ENCODE results near the gene SYK. TPM values are rescaled to one million over a fixed set of nuclear protein-coding genes. Genes with fewer than 3 reads are reported as not detected.
"Not testable (repeated sequence)": the region's sequence is repeated elsewhere in the genome, so short reads cannot be mapped to it uniquely, and the experiment has no call there.

Gene SYK
- total RNA-seq, 1 donor from 2014 or later: under 0.01 TPM

DNA sequence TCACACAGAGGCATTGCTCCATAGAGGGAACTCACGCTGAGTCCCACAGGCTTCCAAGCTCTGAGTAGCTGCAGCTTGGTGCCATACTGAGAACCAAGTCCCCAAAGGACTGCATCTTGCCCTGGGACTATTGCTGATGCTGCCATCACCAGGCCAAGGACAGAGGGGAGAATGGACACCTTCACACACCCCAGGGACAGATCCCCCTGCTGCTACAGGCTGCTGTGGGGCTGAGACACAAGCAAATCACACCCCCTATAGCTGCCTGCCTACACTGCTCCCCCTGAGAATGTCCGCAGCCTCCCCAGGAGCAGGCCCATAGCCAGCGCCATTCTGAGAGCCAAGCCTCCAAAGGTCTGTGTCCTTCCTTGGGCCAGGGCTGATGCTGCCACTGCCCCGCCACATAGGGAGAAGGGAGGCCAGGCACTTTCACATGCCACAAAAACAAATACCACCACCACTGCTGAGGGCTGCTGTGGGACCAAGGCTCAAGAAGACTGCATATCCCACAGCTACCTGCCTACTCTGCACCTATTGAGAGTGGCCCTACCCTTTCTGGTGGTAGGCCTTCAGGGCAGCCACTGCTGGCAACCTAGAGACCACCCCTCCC lies 81.5 kb downstream of the SYK start:
- DNase-seq: no peak

DNA sequence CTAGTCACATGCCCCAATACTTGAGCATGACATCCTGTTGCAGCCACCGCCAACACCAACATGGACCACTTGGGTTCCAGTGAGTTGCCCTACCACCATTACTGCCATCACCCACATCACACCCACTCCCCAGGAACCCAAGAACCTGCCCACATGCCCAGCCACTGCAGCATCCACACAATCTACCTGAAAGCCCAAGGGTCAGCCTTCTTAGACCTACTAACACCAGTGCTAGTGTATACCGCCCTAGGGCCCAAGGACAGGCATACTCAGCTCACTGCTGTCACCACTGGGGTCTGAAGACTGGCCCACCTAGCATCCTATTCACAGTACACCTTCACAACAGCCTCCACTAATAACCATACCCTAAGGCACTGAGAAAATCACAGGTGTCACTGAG lies 82.0 kb downstream of the SYK start:
- DNase-seq: no peak

DNA sequence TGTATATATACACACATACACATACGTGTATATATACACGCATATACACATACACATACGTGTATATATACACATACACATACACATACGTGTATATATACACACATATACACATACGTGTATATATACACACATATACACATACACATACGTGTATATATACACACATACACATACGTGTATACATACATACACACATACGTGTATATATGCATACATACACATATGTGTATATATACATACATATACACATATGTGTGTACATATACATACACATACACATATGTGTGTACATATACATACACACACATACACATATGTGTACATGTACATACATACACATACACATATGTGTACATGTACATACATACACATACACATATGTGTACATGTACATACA lies 82.6 kb downstream of the SYK start:
- no peak for DNase-seq

DNA sequence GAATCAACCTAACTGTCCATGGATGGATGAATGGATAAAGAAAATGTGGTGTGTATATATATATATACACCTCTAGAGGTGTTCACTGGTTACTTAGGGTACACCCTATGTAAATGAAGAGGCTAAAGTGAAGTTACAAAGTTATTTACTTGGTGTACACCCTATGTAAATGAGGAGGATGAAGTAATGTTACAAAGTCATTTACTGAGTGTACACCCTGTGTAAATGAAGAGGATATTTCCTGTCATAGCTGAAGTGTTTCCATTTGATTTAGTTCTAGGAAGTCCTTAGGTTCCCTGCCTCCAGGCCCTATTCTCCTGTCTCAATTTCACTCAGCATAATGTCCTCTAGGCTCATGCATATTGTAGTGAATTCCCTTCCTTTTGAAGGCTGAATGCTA lies 85.2 kb downstream of the SYK start:
- not testable (repeated sequence) for DNase-seq

DNA sequence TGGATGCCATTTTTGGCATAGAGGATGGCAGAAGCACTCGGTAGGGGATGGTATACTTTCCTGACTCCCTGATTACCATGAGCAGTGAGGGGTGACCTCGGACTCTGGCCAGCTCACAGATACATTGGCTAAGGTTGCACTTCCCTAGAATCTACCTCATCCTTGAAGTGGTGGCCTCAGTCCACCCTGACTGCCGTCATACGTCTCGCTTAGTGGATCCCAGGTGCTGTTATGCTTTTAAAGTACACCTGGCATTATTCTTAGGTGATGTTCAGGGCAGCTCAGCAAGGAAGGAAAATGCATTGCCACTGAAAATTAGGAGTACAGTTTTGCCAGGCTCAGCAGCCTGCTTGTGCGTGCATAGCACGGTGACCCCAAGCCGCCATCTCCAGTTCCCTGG lies 87.3 kb downstream of the SYK start:
- DNase-seq: no peak

DNA sequence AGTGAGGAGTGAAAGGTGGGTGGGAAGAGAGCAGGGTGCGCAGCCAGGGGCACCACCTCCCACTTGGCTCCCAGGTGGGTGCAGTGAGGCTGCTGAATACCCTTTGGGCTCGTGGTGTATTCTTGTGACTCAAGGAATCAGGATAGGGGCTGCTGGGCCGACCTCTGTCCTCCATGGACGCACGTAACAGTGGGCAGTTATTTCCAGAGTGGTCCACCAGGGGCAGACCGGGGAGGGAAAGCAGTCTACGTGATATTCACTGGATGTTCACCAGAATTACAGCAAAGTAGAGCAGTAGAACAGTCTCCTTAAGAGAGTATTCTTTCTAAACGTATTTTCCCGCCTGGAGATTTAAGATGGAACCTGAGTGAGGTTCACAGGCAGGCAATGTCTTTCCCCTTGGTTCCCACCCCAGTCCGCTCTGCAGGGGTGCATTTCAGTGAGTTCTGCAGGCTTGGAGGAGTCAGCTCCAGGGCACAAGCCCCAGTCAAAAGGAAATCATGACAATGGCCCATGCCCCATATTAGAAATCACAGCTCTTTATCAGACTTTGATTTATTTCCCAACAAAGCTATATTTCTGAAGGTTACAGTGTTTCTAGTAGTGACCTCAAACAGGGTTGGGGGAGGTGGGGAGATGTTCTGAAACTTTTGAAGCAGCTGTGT lies 88.7 kb downstream of the SYK start:
- DNase-seq: no peak

DNA sequence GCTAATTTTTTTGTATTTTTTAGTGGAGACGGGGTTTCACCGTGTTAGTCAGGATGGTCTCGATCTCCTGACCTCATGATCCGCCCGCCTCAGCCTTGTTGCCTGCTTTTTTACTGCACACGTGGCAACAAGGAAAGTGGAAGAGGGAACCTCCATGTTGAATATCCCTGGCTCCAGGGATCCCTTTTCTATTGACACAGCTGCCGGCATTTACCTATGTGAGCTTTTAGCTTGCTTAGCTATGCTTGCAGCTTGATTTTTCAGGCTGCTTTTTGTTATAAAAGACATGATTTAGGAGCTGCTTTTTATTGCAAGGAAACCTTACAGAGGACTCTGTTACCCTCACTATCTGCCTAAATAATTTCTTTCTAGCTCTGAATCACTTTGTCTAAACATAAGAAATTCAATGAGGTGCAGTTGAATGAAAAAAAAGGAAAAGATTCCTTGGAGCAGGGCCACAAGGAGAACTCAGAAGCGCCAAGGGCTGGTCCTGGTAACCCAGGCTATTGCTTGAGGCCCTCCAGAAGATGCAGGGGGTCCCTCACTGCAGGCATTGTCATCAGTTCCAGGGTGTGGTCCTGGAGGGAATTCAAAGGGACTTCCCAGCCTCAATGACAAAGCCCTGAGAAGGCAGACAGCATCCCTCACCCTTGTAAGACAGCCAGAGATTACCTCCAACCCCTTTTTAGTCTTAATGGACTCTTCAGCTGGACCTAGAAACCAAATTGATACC lies 89.9 kb downstream of the SYK start:
- DNase-seq: no peak

DNA sequence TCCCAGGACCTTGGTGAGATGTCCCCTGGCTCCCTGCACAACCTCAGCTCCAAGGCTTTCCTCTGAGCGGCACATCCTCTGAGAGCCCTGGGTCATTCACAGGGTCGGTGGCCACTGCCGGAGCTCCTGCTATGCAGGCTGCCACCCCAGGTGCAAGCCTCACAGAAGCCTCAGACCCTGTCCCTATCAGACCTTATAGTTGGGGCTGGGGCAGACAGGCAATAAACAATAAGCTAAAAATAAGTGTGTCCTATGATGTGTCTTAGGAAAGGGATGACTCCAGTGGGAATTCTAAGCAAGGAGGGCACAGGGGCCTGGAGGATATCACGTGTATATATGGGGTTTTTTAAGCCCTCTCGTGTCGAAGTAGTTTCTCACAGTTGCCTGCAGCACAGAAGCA lies 91.3 kb downstream of the SYK start:
- no peak for DNase-seq

DNA sequence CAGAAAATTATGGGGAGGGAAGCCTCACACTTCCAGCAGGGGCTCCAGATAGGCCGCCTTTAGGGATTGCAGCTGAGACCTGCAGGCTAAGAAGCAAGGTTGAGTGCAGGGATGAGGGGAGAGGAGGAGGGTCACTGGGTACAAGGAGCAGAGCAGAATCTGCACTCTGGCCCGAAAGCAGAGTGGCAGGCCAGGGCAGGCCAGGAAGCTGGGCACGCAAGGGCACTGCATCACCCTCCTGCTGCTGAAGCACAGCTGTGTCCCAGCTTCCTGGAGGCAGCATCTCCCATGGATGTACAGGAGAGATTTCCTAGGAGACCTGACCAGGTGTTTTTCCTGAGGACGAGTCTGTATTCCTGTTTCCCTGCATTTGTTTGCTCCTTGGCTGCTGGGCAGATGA lies 92.1 kb downstream of the SYK start:
- no peak for DNase-seq

DNA sequence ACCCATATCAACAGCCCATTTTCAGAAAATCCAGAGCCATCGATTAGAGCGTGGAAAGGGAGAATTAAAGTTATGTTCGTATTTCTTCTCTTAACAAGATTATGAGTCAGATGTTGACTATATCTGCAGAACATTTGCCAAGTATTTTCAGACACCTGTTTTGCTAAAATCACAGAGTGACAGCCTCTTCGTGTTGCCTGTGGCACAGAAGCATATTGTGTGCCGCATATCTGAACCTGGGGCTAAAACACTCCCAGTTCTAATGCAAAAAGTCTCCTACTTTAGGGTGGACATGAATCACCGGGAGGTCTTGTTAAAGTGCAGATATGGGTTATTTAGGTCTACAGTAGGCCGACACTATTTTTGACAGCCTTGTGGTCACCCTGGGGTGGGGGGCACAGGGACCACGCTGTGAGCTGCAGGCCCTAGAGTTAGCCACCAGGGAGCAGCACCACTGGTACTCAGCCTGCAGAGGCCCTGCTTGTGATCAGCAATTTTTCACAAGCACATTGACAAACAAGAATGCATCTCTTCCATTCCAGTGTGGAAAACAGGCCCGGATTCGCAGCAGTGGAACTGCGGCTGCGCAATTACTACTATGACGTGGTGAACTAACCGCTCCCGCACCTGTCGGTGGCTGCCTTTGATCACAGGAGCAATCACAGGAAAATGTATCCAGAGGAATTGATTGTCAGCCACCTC lies 93.5 kb downstream of the SYK start:
- DNase-seq: peak; percentile 36

DNA sequence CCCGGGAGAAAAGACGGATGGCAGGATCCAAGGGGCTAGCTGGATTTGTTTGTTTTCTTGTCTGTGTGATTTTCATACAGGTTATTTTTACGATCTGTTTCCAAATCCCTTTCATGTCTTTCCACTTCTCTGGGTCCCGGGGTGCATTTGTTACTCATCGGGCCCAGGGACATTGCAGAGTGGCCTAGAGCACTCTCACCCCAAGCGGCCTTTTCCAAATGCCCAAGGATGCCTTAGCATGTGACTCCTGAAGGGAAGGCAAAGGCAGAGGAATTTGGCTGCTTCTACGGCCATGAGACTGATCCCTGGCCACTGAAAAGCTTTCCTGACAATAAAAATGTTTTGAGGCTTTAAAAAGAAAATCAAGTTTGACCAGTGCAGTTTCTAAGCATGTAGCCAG lies 94.2 kb downstream of the SYK start:
- no peak for DNase-seq

DNA sequence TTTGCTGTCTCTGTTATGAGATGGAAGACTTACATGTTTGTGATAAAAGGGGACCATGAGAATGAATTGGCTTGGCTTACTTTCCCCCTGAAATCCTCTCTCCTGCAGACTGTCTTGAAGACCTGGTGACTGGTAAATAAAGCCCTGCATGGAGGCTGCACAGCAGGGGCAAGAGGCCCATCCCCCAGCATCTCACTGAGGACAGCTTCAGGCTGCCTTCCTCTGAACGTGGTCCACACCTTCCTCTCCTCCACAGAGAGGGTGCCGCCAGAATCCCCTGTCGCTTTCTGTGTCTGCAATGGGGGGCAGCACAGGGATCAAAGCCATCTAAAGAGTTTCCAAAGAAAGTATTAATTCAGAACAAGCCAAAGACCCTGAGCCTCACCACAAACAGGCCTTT lies 94.6 kb downstream of the SYK start:
- DNase-seq: no peak

DNA sequence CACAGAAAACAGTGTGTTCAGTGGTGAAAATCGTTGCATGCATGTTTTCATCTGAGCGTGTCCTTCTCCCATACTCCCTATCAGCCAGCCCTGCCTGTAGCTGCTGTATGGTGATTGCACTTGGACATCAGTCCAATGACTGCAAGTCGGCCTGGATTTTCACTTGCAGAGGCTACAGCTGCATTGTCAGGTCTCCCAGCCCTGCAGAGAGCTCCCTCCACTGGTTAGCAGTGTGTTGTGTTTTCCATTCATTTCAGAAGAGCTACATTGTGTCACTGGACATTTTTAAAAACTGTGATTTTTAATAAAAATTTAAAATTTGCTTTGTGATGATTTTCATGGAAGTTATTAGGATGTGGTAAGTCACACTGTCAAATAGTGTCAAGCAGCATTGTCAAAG lies 96.6 kb downstream of the SYK start:
- DNase-seq: peak; percentile 11

DNA sequence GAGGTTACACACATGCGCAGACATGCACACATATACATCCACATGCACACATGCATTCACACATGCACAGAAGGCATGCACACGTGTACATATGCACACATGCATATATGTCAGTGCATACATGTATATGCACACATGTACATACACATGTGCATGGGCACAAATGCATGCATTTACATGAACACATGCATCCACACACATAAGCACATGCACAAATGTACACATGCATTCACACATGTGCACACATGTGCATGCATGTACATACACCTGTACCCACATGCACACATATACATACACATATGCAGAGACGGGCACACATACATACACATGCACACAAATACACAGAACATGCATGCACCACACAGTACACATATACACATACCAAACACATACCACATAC lies 97.7 kb downstream of the SYK start:
- DNase-seq: no peak

DNA sequence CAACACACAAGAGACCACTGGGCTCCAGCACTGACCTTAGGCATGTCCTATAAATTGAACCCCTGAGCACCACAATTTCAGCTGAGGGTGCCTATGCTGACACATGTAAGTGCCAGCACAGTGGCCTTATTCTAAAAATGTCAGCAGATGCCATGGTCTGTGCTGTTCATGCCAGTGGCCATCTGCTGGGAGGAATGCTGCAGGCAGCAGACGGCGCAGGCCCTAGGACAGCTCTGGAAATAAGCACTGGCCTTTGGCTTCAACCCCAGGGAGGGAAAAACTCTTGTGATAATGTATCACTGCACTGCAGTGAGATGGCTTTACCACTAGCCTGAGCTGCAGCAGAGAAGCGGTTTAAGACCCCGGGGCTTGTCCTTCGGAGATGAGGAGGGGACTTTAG lies 98.5 kb downstream of the SYK start:
- no peak for DNase-seq

DNA sequence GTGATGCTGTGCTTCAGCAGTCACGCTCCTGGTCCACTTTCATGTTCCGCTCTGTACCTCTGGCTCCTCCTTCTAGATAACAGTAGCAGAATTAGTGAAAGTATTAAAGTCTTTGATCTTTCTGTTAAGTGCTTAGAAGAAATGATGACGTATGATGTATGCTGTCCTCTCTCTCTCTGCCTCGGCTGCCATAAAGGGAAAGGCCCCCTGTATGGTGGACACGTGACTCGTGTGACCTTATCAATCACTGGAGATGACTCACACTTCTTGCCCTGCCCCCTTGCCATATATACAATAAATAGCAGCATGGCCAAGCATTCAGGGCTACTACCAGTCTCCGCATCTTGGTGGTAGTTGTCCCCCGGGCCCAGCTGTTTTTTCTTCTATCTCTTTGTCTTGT lies 100.3 kb downstream of the SYK start:
- DNase-seq: no peak

DNA sequence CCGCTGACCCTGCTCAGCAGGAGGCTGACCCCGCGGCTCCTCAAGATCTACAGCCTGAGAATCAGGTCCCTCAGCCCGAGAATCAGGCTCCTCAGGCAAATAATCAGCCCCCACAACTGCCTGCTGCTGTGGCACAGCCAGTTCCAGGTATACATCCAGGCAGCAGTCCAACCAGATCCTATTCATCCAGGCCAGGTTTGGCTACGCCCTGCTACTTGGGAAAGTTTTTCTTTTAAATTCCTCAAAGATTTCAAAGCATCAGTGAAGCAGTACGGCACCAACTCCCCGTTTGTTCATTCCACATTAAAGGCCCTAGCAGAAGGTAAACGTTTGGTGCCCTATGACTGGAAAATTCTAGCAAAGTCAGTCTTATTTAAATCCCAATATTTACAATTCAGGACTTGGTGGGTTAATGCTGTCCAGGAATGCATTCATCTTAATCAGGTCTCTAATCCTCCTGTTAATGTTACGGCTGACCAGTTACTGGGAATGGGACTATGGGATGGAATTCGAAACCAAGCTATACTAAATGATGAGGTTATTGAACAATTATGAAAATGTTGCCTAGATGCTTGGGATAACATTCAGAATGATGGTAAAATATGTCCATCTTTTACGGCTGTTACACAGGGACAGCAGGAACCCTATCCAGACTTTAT lies 102.3 kb downstream of the SYK start:
- DNase-seq: no peak

DNA sequence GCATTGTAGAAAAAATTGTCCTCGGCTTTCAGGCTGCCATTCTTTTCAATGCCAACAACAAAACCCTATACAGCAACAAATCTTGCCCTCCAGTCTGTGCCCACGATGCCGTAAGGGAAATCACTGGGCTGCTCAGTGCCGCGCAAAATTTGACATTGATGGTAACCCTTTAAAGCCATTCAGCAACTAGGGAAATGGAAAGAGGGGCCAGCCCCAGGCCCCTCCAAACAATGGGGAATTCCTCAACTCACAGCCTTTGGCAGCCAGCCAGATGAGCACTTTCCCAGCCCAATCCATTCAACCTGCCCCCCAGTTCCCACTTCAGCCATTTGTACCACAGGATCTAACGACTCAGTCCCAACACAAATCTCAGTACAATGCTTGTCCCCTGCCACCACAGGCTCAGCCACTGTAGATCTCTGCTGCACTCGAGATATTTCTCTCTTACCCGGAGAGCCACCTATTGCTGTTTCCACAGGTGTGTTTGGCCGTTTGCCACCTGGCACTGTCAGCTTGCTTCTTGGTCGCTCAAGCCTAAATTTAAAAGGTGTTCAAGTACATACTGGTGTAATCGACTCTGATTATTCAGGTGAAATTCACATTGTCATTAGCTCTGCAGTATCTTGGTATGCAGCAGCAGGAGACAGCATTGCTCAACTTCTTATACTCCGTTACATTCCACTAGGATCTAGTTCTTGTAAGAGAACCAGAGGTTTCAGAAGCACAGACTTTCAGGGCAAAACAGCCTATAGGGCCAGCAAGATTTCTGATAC lies 103.3 kb downstream of the SYK start:
- no peak for DNase-seq

DNA sequence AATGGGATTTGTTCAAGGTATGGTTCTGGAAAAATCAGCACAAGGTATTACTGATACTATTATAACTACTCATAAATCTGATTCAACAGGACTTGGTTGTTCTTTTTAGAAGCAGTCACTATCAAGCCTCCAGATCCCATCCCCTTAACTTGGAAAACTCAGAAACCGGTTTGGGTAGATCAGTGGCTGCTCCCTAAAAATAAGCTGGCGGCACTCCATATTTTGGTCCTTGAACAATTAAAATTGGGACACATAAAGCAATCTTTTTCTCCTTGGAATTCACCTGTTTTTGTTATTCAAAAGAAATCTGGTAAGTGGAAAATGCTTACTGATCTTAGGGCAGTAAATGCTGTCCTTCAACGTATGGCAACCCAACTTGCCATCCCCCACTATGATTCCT lies 104.2 kb downstream of the SYK start:
- no peak for DNase-seq

DNA sequence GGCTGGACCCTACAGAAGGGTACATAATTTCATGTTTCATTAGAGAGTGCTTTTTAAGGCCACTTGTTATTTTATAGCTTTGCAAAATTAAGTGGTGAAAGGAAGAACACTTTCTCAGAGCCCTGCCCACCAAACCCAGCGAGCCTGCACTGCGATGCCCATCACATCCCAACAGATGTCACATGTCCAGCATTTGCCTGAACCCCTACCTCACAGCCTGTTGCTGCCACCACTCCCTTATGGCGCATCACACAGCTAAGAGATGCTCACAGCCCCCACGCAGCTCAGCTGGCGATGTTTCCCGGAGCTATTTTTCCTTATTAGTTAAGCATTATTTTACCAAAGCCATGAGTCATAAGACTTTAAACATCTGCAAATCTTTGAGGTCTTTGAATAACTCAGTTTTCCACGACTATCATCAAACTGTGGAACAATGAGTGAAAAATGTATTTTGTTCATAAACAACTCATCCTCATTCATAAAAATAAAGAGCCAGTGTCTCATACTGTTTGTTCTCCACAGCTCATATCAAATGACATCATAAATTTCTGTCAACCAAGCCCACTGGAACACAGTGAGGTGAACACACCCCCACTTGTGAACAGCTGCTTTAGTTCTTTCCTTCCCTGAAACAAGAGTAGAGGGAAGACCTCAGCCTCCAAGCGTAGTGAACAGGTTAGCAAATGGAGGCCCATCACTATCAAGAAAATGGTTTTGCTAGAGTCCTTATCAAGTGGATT lies 104.9 kb downstream of the SYK start:
- no peak for DNase-seq

DNA sequence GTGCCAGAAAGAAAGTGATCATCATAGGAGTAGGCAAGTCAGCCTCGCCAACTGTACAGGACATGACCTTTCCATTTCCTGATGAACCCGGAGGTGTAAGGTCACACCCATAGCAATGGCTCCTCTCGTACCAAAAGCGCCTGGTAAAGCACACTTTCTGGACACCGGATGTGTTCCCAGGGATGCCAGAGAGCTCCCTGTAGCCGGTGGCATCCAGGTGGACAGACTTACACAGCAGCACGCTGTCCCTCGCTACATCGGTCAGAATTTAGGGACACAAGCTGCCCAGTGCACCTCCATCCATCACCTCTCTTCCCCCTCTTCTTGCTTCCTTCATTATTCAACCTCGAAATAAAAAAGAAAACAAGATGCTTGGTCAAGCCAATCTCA lies 105.4 kb downstream of the SYK start:
- no peak for DNase-seq

DNA sequence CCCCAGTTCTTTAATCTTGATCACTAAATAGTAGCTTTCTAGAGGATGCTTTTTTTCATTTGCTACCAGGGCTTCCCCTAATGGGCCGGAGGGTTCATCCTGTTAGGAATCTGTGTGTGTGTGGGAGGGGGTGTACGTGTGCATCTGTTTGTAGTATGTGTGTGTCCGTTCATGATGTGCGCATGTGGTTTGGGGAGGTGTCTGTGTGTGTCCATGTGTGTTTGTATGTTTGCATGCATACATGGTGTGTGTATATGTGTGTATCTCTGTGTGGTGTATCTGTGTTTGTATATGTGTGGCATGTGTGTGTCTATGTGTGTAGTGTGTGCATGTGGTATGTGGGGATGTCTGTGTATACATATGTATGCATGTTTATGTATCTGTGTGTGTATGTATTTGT lies 106.2 kb downstream of the SYK start:
- no peak for DNase-seq
